Activated T-helper 17 cell treated with anti-CD3 and anti-CD28 coated beads, Interleukin-2, amount 50 U/mL, for 72 hours (primary cell): ENCODE data around the gene DTNA. TPM values are rescaled to one million over a fixed set of nuclear protein-coding genes. Genes with fewer than 3 reads are reported as not detected.
A peak's percentile ranks its signal among the peaks of the same experiment; 100 is the strongest.

Experiments
- ATAC-seq: fragments of 150-1000 bp; cut with Tn5 transposase; replicated peaks from 2 replicates; pipeline ENCODE4 v1.10.0; 2021; ENCODE audit warnings: mild to moderate bottlenecking, moderate library complexity
- H3K27ac Mint-ChIP-seq: one replicate; pipeline ENCODE4 v1.8.0; 2022; ENCODE audit warnings: mixed read lengths
- H3K27me3 Mint-ChIP-seq: one replicate; pipeline ENCODE4 v1.8.0; 2022; ENCODE audit warnings: mixed read lengths
- H3K36me3 Mint-ChIP-seq: one replicate; pipeline ENCODE4 v1.8.0; 2022; ENCODE audit warnings: low read depth, mild to moderate bottlenecking, mixed read lengths
- H3K4me1 Mint-ChIP-seq: one replicate; pipeline ENCODE4 v1.8.0; 2022; ENCODE audit warnings: mixed read lengths
- H3K4me3 Mint-ChIP-seq: one replicate; pipeline ENCODE4 v1.8.0; 2022; ENCODE audit warnings: mild to moderate bottlenecking, mixed read lengths
- H3K9me3 Mint-ChIP-seq: one replicate; pipeline ENCODE4 v1.8.0; 2022; ENCODE audit warnings: mixed read lengths
- total RNA-seq, 2 donors: library from RNA; stranded (reverse); gene quantifications; one replicate each; pipeline ENCODE4 v1.2.3, GENCODE V29; 2022

The DTNA gene
- total RNA-seq, 2 donors from 2014 or later, result 0.11 to 0.15 TPM

- H3K4me3 Mint-ChIP-seq, result no peak overlapping the region
- no peak for ATAC-seq
These were observed 147.2 kb downstream of the DTNA start for GRCh38 chr18:34857320-34857719.

GRCh38 chr18:34858188-34858587, 148.1 kb downstream of the DTNA start:
- no peaks in the 10 kb centered on the region for H3K9me3 Mint-ChIP-seq
- no peaks in the 10 kb centered on the region for H3K36me3 Mint-ChIP-seq
- no peak overlapping the region for H3K4me3 Mint-ChIP-seq
- peaks cover 6% of the 10 kb centered on the region for H3K4me1 Mint-ChIP-seq
- peaks cover 37% of the 10 kb centered on the region for H3K27me3 Mint-ChIP-seq
- no peak for ATAC-seq
- H3K27ac Mint-ChIP-seq, result no peak overlapping the region

More at GRCh38 chr18:34857320-34857719, 147.2 kb downstream of the DTNA start:
- Mint-ChIP-seq H3K27me3 (peaks cover 44% of the 10 kb centered on the region), H3K9me3 (no peaks in the 10 kb centered on the region), H3K4me1 (peaks cover 10% of the 10 kb centered on the region), H3K27ac (no peak overlapping the region), H3K36me3 (no peaks in the 10 kb centered on the region)

DNA sequence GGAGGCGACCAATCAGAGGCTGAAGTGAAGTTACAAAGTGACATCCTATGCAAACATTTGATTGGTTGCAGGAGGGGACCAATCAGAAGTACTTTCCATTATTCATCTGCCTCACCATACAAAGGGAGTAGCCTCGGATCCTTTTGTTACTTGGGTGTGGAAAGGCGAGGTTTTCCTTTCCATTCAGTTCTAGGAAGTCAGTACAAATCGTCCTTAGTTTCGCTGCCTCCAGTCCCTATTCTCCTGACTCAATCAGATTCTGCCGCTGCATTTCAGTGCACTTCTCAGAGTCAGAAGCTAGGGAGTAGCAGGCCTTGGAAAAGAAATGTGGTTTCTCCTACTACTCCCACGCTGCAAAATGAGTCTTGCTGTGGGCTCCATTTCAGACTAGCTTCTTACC, 149.4 kb downstream of the DTNA start:
- H3K4me3 Mint-ChIP-seq, result no peak overlapping the region
- no peak overlapping the region for H3K27ac Mint-ChIP-seq
- H3K27me3 Mint-ChIP-seq, result peaks cover 36% of the 10 kb centered on the region
- no peak for ATAC-seq
- H3K9me3 Mint-ChIP-seq, result no peaks in the 10 kb centered on the region
- H3K36me3 Mint-ChIP-seq, result no peaks in the 10 kb centered on the region
- H3K4me1 Mint-ChIP-seq, result peaks cover 6% of the 10 kb centered on the region

- no peak overlapping the region for H3K27ac Mint-ChIP-seq
- no peak overlapping the region for H3K4me3 Mint-ChIP-seq
- H3K4me1 Mint-ChIP-seq, result peaks cover 10% of the 10 kb centered on the region
- peaks cover 17% of the 10 kb centered on the region for H3K27me3 Mint-ChIP-seq
- ATAC-seq, result peak; percentile 9
- no peaks in the 10 kb centered on the region for H3K36me3 Mint-ChIP-seq
- no peaks in the 10 kb centered on the region for H3K9me3 Mint-ChIP-seq
These were observed 152.5 kb downstream of the DTNA start for GRCh38 chr18:34862561-34862960.

DNA sequence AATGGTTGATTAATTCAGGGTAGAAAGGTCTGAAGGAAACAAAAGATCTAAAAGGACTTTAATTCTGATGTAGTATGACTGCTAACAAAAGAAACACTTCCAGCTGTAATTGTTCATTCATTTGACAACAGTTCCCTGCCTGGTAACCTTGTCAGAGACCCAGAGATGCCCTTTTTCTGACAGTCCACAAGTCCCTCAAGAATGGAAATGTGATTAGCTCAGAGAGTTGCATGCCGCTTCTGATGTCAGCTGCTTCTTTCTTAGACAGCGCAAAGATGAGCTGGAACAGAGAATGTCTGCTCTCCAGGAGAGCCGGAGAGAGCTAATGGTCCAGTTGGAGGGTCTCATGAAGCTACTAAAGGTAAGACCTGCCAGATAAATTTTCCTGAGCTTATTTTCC, 153.6 kb downstream of the DTNA start:
- Mint-ChIP-seq H3K27ac (no peak overlapping the region), H3K36me3 (no peaks in the 10 kb centered on the region), H3K9me3 (no peaks in the 10 kb centered on the region), H3K4me3 (no peak overlapping the region), H3K4me1 (peaks cover 10% of the 10 kb centered on the region), H3K27me3 (peaks cover 7% of the 10 kb centered on the region)
- ATAC-seq, result no peak

GRCh38 chr18:34864836-34865497, 154.9 kb downstream of the DTNA start:
- no peaks in the 10 kb centered on the region for H3K9me3 Mint-ChIP-seq
- H3K27me3 Mint-ChIP-seq, result peaks cover 7% of the 10 kb centered on the region
- ATAC-seq, result no peak
- H3K4me3 Mint-ChIP-seq, result no peak overlapping the region
- H3K4me1 Mint-ChIP-seq, result peaks cover 10% of the 10 kb centered on the region
- H3K36me3 Mint-ChIP-seq, result no peaks in the 10 kb centered on the region
- H3K27ac Mint-ChIP-seq, result no peak overlapping the region

GRCh38 chr18:34866310-34866709, 156.2 kb downstream of the DTNA start:
- H3K4me3 Mint-ChIP-seq, result peak overlapping the region; percentile 42
- H3K27ac Mint-ChIP-seq, result peak overlapping the region; percentile 52
- H3K36me3 Mint-ChIP-seq, result no peaks in the 10 kb centered on the region
- H3K9me3 Mint-ChIP-seq, result no peaks in the 10 kb centered on the region
- peaks cover 3% of the 10 kb centered on the region for H3K4me1 Mint-ChIP-seq
- peak; percentile 93 for ATAC-seq
- peaks cover 11% of the 10 kb centered on the region for H3K27me3 Mint-ChIP-seq

DNA sequence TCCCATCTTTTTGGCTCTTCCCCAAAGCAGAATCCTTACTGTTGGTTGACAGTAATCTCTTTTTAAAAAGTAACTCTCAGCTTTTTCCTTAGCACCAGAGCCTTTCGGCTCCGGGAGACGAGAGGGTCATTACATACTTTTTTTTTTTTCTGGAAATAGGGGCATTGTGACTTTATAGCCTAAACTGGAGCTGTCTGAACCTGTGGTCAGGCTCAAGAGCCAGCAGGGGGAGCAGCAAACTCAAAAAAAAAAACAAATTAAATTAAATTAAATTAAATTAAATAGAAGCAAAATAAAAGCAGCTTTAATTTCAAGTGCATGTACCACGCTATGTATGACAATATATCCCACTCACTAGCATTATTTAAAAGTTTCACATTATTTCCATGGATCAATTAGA, 156.6 kb downstream of the DTNA start:
- Mint-ChIP-seq H3K27ac (peak overlapping the region; percentile 52), H3K4me1 (peaks cover 3% of the 10 kb centered on the region), H3K4me3 (peak overlapping the region; percentile 42), H3K9me3 (no peaks in the 10 kb centered on the region), H3K36me3 (no peaks in the 10 kb centered on the region), H3K27me3 (peaks cover 11% of the 10 kb centered on the region)
- ATAC-seq, result no peak

GRCh38 chr18:34867520-34867919, 157.4 kb downstream of the DTNA start:
- Mint-ChIP-seq H3K4me1 (peaks cover 3% of the 10 kb centered on the region), H3K36me3 (no peaks in the 10 kb centered on the region), H3K4me3 (no peak overlapping the region), H3K27ac (no peak overlapping the region), H3K9me3 (no peaks in the 10 kb centered on the region), H3K27me3 (peaks cover 11% of the 10 kb centered on the region)
- ATAC-seq, result no peak

DNA sequence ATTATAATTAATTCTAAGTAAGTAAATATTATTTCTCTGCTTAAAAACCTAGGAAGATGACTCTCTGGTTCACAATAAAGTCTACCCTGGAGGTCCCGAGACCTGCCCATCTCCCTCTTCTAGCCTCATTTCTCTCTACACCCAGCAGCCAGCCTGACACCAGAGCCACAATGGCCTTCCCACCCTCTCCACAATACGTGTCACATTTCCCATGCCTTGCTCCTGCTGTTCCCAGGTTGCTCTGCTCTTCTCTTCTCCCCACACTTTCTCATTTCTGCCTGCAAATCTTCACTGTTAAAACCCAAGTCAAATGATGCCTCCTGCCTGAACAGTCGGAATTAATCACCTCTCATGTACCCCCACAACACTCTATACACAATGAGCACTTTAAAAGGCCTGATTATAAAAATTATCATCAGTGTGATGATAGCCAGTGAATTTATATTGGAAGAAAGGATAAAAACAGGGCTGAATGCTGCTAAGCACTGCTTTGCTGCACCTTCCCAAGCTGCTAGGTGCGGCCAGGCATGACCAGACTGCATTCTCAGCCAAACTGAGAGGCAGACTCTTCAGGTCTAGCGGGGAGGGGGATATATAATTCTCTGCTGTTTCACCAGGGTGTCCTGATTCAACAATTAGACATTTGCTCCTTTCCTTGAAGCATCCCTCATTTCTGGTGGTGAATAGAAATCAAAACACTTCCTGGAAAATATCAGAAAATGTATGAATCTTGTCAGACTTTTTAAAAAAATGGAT, 160.6 kb downstream of the DTNA start:
- Mint-ChIP-seq H3K27me3 (peaks cover 8% of the 10 kb centered on the region), H3K27ac (no peak overlapping the region), H3K4me1 (no peaks in the 10 kb centered on the region), H3K9me3 (no peaks in the 10 kb centered on the region), H3K4me3 (no peak overlapping the region), H3K36me3 (no peaks in the 10 kb centered on the region)
- no peak for ATAC-seq

DNA sequence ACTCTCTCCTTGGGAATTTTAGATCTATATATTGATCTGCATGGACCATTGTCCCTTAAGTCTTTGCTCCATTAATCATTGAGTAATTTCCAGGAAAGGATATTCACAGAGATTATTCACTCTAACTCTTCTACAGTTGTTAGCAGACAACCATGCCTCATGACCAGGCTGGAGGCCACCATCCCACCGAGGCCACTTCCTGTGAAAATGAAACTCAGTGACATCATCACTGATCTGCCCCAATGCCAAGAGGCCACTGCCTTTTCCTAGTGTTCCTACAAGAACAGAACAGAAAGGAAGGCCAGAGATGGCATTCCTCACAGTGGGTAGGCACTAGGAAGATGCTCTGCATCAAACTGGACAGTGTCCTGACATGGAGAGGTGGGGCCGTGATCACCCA, 161.3 kb downstream of the DTNA start:
- Mint-ChIP-seq H3K9me3 (no peaks in the 10 kb centered on the region), H3K4me3 (no peak overlapping the region), H3K4me1 (no peaks in the 10 kb centered on the region), H3K27ac (no peak overlapping the region), H3K27me3 (peaks cover 8% of the 10 kb centered on the region), H3K36me3 (no peaks in the 10 kb centered on the region)
- ATAC-seq, result peak; percentile 50

- Mint-ChIP-seq H3K27ac (no peak overlapping the region), H3K36me3 (no peaks in the 10 kb centered on the region), H3K4me1 (no peaks in the 10 kb centered on the region), H3K9me3 (no peaks in the 10 kb centered on the region), H3K4me3 (no peak overlapping the region), H3K27me3 (peaks cover 8% of the 10 kb centered on the region)
- no peak for ATAC-seq
These were observed 162.0 kb downstream of the DTNA start for GRCh38 chr18:34872066-34872465.

DNA sequence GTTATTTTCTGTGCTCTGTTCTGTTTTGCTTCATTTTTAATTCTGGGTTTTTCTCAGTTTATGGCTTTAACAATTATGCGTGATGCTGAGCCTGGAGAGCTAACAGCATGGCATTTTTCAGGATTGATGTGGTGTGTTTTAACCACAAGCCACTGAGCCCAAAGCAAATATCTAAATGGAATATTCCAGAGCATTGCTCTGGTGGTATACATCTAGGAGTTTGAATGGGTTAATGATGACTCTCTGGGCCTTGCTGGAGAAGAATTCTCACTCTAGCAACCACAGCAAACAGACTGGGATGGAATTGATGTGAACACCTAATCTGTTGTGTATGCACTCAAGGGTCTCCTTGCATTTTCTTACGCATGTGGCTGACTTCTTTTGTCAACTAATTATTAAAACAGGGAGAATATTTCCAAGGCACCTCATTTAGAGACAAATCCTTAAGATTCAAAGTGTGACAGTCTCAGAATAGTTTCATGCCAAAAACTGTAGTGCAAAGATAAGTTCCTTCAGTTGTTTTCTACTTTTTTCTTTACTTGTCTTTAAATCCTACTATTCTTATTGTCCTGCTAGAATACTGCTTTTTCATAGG, 164.0 kb downstream of the DTNA start:
- Mint-ChIP-seq H3K9me3 (no peaks in the 10 kb centered on the region), H3K4me1 (no peaks in the 10 kb centered on the region), H3K27ac (no peak overlapping the region), H3K4me3 (no peak overlapping the region), H3K27me3 (peaks cover 8% of the 10 kb centered on the region), H3K36me3 (no peaks in the 10 kb centered on the region)
- ATAC-seq, result no peak

DNA sequence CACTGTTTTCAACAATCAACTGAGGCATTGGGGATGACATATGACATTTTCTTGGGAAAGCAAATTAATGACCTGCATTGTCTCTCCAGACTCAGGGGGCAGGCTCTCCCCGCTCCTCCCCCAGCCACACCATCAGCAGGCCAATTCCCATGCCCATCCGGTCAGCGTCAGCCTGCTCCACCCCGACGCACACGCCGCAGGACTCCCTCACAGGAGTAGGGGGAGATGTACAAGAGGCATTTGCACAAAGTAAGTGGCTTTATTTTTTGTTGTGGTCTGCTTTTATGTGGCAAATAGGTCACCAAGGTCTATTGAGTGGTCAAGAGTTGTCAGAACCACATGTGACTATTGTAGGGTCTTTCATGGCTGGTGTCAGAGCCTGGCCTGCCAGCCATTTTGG, 165.1 kb downstream of the DTNA start:
- Mint-ChIP-seq H3K27ac (no peak overlapping the region), H3K4me3 (no peak overlapping the region), H3K36me3 (no peaks in the 10 kb centered on the region), H3K4me1 (no peaks in the 10 kb centered on the region), H3K9me3 (no peaks in the 10 kb centered on the region), H3K27me3 (peaks cover 10% of the 10 kb centered on the region)
- ATAC-seq, result no peak

GRCh38 chr18:34880403-34880802, 170.3 kb downstream of the DTNA start:
- no peaks in the 10 kb centered on the region for H3K36me3 Mint-ChIP-seq
- no peaks in the 10 kb centered on the region for H3K9me3 Mint-ChIP-seq
- ATAC-seq, result no peak
- H3K27me3 Mint-ChIP-seq, result peaks cover 12% of the 10 kb centered on the region
- H3K4me3 Mint-ChIP-seq, result no peak overlapping the region
- H3K27ac Mint-ChIP-seq, result no peak overlapping the region
- no peaks in the 10 kb centered on the region for H3K4me1 Mint-ChIP-seq
